SW 1271 (cell line): ENCODE results near the gene CALY.
A peak's percentile ranks its signal among the peaks of the same experiment; 100 is the strongest.
"Not testable (repeated sequence)": the region's sequence is repeated elsewhere in the genome, so short reads cannot be mapped to it uniquely, and the experiment has no call there.

ENCODE experiments used
- DNase-seq, 2 experiments: peaks; one replicate each; lab custom pipeline; 2025; lab: John Stamatoyannopoulos, UW

CALY gene

GRCh38 chr10:133336577-133337369 is at the start of gene CALY:
Gene CALY, minus strand, starts transcription at chr10:133336896. Its CDS starts 7,907 bp downstream, at chr10:133328989.
- DNase-seq = no peak

GRCh38 chr10:133385214-133385613 is 48.5 kb upstream of the CALY start:
- no peak for DNase-seq

- DNase-seq = no peak
Measured at GRCh38 chr10:133384071-133384470, 47.4 kb upstream of the CALY start.

- no peak for DNase-seq
Measured at GRCh38 chr10:133383551-133383950, 46.9 kb upstream of the CALY start.

GRCh38 chr10:133381036-133381435 is 44.3 kb upstream of the CALY start:
- no peak for DNase-seq

GRCh38 chr10:133379801-133380666 is 43.3 kb upstream of the CALY start:
- no peak for DNase-seq

- DNase-seq = peak in 1 of 2 experiments; percentile 2
Measured at GRCh38 chr10:133379152-133379800, 42.6 kb upstream of the CALY start, which contains the start of gene PAOX. Gene PAOX, plus strand, starts transcription at chr10:133379262. Its CDS starts 55 bp downstream, at chr10:133379317.

- peak in 1 of 2 experiments; percentile 13 for DNase-seq
Measured at GRCh38 chr10:133378251-133379096, 41.8 kb upstream of the CALY start.

- no peak for DNase-seq
Measured at GRCh38 chr10:133377818-133378250, 41.1 kb upstream of the CALY start.

- no peak for DNase-seq
Measured at GRCh38 chr10:133377025-133377817, 40.5 kb upstream of the CALY start.

GRCh38 chr10:133376183-133376582 is 39.5 kb upstream of the CALY start:
- not testable (repeated sequence) for DNase-seq

- DNase-seq = no peak
Measured at GRCh38 chr10:133375357-133376115, 38.8 kb upstream of the CALY start.

GRCh38 chr10:133373174-133374090 is 36.7 kb upstream of the CALY start, which contains the start of gene ECHS1:
Gene ECHS1, minus strand, starts transcription at chr10:133373354. Its CDS starts 21 bp downstream, at chr10:133373333.
- DNase-seq = peak; percentile 34 to 75

GRCh38 chr10:133372507-133372906 is 35.8 kb upstream of the CALY start:
- DNase-seq = no peak

- DNase-seq = no peak
Measured at GRCh38 chr10:133370030-133370786, 33.5 kb upstream of the CALY start.

GRCh38 chr10:133368153-133368552 is 31.5 kb upstream of the CALY start:
- DNase-seq = no peak

- not testable (repeated sequence) for DNase-seq
Measured at GRCh38 chr10:133367461-133367860, 30.8 kb upstream of the CALY start.

- no peak for DNase-seq
Measured at GRCh38 chr10:133366751-133367150, 30.1 kb upstream of the CALY start.
